ENCODE results near the gene MGAT3. TPM values are rescaled to one million over a fixed set of nuclear protein-coding genes. Genes with fewer than 3 reads are reported as not detected.

The MGAT3 gene
- total and polyA plus RNA-seq, 2 of the 8 experiments (the other 6 are each of a cell fraction or from before 2014, with no cell fraction given): 4.3 to 9.2 TPM

- H4K91ac ChIP-seq (replicated peaks; ENCODE audit: insufficient read length, low read length): no peak overlapping the region
- no peak overlapping the region for H3K4ac ChIP-seq (replicated peaks; ENCODE audit: insufficient read length, low read depth, low read length)
- 92% methylated on average over 29 of the region's 39 CpGs; no CpG with 5 or more reads in 1 of the 2 experiments for WGBS, 2 experiments (ENCODE audit: extremely low coverage in 1 of 2, insufficient coverage in 1 of 2, insufficient read length in 1 of 2, insufficient replicate concordance in 2 of 2, low coverage in 1 of 2, low lambda C conversion rate in 2 of 2, missing lambda C conversion rate in 1 of 2)
- ChIA-PET CTCF (ENCODE audit: partially characterized antibody) (interaction anchor here (1.0 to 19.7 kb wide), 6 partner anchors 9 to 60 kb away, joined by 3 to 361 read pairs (median 6); partner anchors contain the start of gene RPS19BP1), POLR2A (ENCODE audit: partially characterized antibody) (interaction anchor here (1.7 to 7.0 kb wide), 2 partner anchors 20 to 34 kb away, joined by 5 to 83 read pairs; partner anchors contain the start of gene ATF4)
- no peak overlapping the region for H2BK20ac ChIP-seq (ENCODE audit: low read length)
- no peak overlapping the region for H3K4me3 ChIP-seq (ENCODE audit: extremely low read depth in 1 of 4, insufficient read depth in 2 of 4, low read depth in 3 of 4, low read length in 4 of 4)
- no peak overlapping the region for H2BK5ac ChIP-seq (ENCODE audit: low read depth, low read length)
- H3K79me1 ChIP-seq (ENCODE audit: low read depth, low read length): no peaks in the 10 kb centered on the region
- no peak overlapping the region for H2AFZ ChIP-seq (ENCODE audit: low read length)
- no peak for DNase-seq (ENCODE audit: low read depth in 1 of 2, low spot score in 2 of 2)
- H3K23me2 ChIP-seq (ENCODE audit: low read depth, low read length): no peaks in the 10 kb centered on the region
- no peaks in the 10 kb centered on the region for H3K36me3 ChIP-seq (ENCODE audit: control insufficient read depth in 2 of 4, insufficient read depth in 4 of 4, low read length in 3 of 4)
- peaks cover 0 to 3% of the 10 kb centered on the region in 2 experiments for H4K20me1 ChIP-seq (replicated peaks in 1 of 2; ENCODE audit: control insufficient read depth in 1 of 2, insufficient read depth in 2 of 2, low read length in 2 of 2)
- H3K4me1 ChIP-seq (replicated peaks in 1 of 4; ENCODE audit: control insufficient read depth in 3 of 4, insufficient read depth in 4 of 4, low read length in 3 of 4): peaks cover 0 to 6% (median 4%) of the 10 kb centered on the region in 4 experiments; a peak in 4 of 7 replicates
- H2BK120ac ChIP-seq (replicated peaks; ENCODE audit: low read depth, low read length): no peak overlapping the region
- no peak overlapping the region for H3K27ac ChIP-seq (ENCODE audit: low read depth, low read length)
- no peak overlapping the region for H2BK12ac ChIP-seq (ENCODE audit: low read depth, low read length)
- H4K8ac ChIP-seq (ENCODE audit: extremely low read depth, insufficient read depth, low read length): no peak overlapping the region
- no peaks in the 10 kb centered on the region for H3K79me2 ChIP-seq (ENCODE audit: control insufficient read depth in 1 of 2, insufficient read depth in 2 of 2, low read length in 2 of 2)
- H3K14ac ChIP-seq (ENCODE audit: insufficient read length): no peak overlapping the region
- H3K4me2 ChIP-seq (ENCODE audit: insufficient read depth in 1 of 2, low read depth in 2 of 2, low read length in 2 of 2): no peak overlapping the region
- H4K5ac ChIP-seq (ENCODE audit: insufficient read length, low read depth, low read length): no peak overlapping the region
- H3K18ac ChIP-seq (ENCODE audit: extremely low read depth, low read length): no peak overlapping the region
- H3K23ac ChIP-seq (ENCODE audit: insufficient read length): no peak overlapping the region
- peaks cover 0 to under 1% (median 0%) of the 10 kb centered on the region in 4 experiments; a peak in 1 of 7 replicates for H3K27me3 ChIP-seq (replicated peaks in 1 of 4; ENCODE audit: control insufficient read depth in 3 of 4, extremely low read depth in 1 of 4, insufficient read depth in 3 of 4, low read length in 3 of 4)
- no peak overlapping the region for H2BK15ac ChIP-seq (ENCODE audit: low read length)
- H3K9ac ChIP-seq (replicated peaks in 1 of 4; ENCODE audit: extremely low read depth in 1 of 4, low read depth in 3 of 4, low read length in 3 of 4): no peak overlapping the region
- H3K56ac ChIP-seq (replicated peaks; ENCODE audit: insufficient read length, low read depth, low read length): no peak overlapping the region
- H2AK5ac ChIP-seq (ENCODE audit: low read depth, low read length): no peak overlapping the region
- no peak for FAIRE-seq
- no peaks in the 10 kb centered on the region for H3K9me3 ChIP-seq (ENCODE audit: insufficient read depth in 2 of 2, low read depth in 1 of 2, low read length in 1 of 2)
- TF ChIP-seq TBP (IDR thresholded peaks at IDR 0.05; ENCODE audit: low read depth, low read length) (no peak), TAF7 (optimal IDR thresholded peaks at IDR 0.05; ENCODE audit: borderline replicate concordance, low read depth, low read length) (no peak), BACH1 (IDR thresholded peaks at IDR 0.05; ENCODE audit: low read length) (no peak), POLR2A (IDR thresholded peaks at IDR 0.05; ENCODE audit: control extremely low read depth in 1 of 2, low read depth in 2 of 2, low read length in 2 of 2) (no peak), KDM4A (IDR thresholded peaks at IDR 0.05; ENCODE audit: low read depth, low read length, severe bottlenecking) (no peak), TAF1 (IDR thresholded peaks at IDR 0.05; ENCODE audit: low read depth, low read length) (no peak), YY1 (IDR thresholded peaks at IDR 0.05; ENCODE audit: low read depth, low read length) (no peak), EP300 (IDR thresholded peaks at IDR 0.05; ENCODE audit: borderline replicate concordance in 1 of 2, low read depth in 2 of 2, low read length in 2 of 2) (no peak), CTCF (IDR thresholded peaks at IDR 0.05; ENCODE audit: control extremely low read depth in 1 of 3, insufficient read depth in 1 of 3, low read depth in 1 of 3, low read length in 3 of 3) (no peak)
Measured at GRCh38 chr22:39488563-39489083, 31.8 kb downstream of the MGAT3 start.

Data from H1 (cell line).